Activated naive CD8-positive, alpha-beta T cell treated with anti-CD3 and anti-CD28 coated beads, Interleukin-2, amount 10 ng/mL, durations not matched to agents 7 days and 5 days (primary cell): ENCODE measurements around the gene STK32C. TPM values are rescaled to one million over a fixed set of nuclear protein-coding genes. Genes with fewer than 3 reads are reported as not detected.
"Not testable (repeated sequence)": the region's sequence is repeated elsewhere in the genome, so short reads cannot be mapped to it uniquely, and the experiment has no call there.

Experiments
- ATAC-seq: fragments of 150-1000 bp; cut with Tn5 transposase; one replicate; pipeline ENCODE4 v1.10.0; 2021; ENCODE audit warnings: low read depth, moderate library complexity
- POLR2A ChIA-PET: fragments of 350-600 bp; sonication (Branson Sonifier 250); formaldehyde crosslinking; loops from one replicate; lab custom pipeline; 2021; ENCODE audit warnings: antibody characterized with exemption; lab: Charles Lee
- DNase-seq: peaks from one replicate; pipeline ENCODE4 v3.0.0; 2021
- H3K27ac Mint-ChIP-seq: one replicate; pipeline ENCODE4 v1.8.0; 2022; ENCODE audit warnings: mild to moderate bottlenecking, mixed read lengths
- H3K27me3 Mint-ChIP-seq: one replicate; pipeline ENCODE4 v1.8.0; 2022; ENCODE audit warnings: mild to moderate bottlenecking, moderate library complexity, mixed read lengths
- H3K36me3 Mint-ChIP-seq: one replicate; pipeline ENCODE4 v1.8.0; 2021; ENCODE audit warnings: mild to moderate bottlenecking, mixed read lengths
- H3K4me1 Mint-ChIP-seq: one replicate; pipeline ENCODE4 v1.8.0; 2021; ENCODE audit warnings: mixed read lengths
- H3K4me3 Mint-ChIP-seq: one replicate; pipeline ENCODE4 v1.8.0; 2022; ENCODE audit warnings: mild to moderate bottlenecking, moderate library complexity, mixed read lengths
- H3K9me3 Mint-ChIP-seq: one replicate; pipeline ENCODE4 v1.8.0; 2021; ENCODE audit warnings: mixed read lengths
- total RNA-seq, 2 experiments: library from RNA; stranded (reverse); gene quantifications; one replicate each; pipeline ENCODE4 v1.2.3, GENCODE V29; 2021

Gene STK32C
- total RNA-seq, 2 experiments from 2014 or later: 12.5 TPM

GRCh38 chr10:132220061-132220460 is 87.7 kb downstream of the STK32C start:
- H3K27me3 Mint-ChIP-seq: no peaks in the 10 kb centered on the region
- peaks cover 1% of the 10 kb centered on the region for H3K4me1 Mint-ChIP-seq
- H3K4me3 Mint-ChIP-seq: no peak overlapping the region
- peaks cover 15% of the 10 kb centered on the region for H3K9me3 Mint-ChIP-seq
- no peak for DNase-seq
- H3K27ac Mint-ChIP-seq: no peak overlapping the region
- POLR2A ChIA-PET: no interaction called here
- H3K36me3 Mint-ChIP-seq: peaks cover 5% of the 10 kb centered on the region
- ATAC-seq: no peak

DNA sequence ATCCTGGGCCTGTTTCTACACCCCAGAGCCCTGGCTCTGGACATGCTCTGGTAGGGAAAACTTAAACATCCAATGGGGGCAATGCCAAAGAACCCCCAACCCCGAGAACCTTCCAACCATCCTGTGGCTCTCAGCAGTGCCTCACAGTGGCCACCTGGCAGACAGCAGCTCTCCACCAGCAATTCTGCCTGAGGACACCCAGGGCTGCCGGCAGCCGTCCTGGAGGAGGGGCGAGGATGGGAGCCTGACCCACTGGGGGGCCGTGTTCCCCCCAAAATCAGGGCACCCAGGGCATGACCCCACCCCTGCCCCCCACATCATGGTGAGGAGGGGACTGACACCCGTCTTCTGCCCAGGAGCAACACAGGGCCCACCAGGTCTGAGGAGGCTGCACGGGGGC is 88.3 kb downstream of the STK32C start:
- DNase-seq: no peak
- peaks cover 15% of the 10 kb centered on the region for H3K9me3 Mint-ChIP-seq
- H3K4me1 Mint-ChIP-seq: peaks cover 1% of the 10 kb centered on the region
- H3K27ac Mint-ChIP-seq: no peak overlapping the region
- no peaks in the 10 kb centered on the region for H3K27me3 Mint-ChIP-seq
- no peak overlapping the region for H3K4me3 Mint-ChIP-seq
- peaks cover 5% of the 10 kb centered on the region for H3K36me3 Mint-ChIP-seq
- no peak for ATAC-seq
- POLR2A ChIA-PET: no interaction called here

DNA sequence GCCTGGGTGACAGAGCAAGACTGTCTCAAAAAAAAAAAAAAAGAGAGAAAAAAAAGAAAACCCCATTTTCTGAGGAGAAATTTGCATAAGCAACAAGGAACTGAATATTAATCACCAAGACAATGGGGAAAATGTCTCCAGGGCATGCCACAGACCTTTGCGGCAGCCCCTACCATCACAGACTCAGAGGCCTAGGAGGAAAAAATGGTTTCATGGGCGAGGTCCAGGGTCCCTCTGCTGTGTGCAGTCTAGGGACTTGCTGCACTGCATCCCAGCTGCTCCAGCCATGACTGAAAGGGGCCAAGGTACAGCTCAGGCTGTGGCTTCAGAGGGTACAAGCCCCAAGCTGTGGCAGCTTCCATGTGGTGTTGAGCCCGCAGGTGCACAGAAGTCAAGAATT is 91.3 kb downstream of the STK32C start:
- H3K4me1 Mint-ChIP-seq, POLR2A ChIA-PET, DNase-seq, H3K4me3 Mint-ChIP-seq, ATAC-seq, H3K36me3 Mint-ChIP-seq, H3K27me3 Mint-ChIP-seq, H3K27ac Mint-ChIP-seq: not testable (repeated sequence)
- peaks cover 20% of the 10 kb centered on the region for H3K9me3 Mint-ChIP-seq

- H3K9me3 Mint-ChIP-seq: peaks cover 20% of the 10 kb centered on the region
- H3K27ac Mint-ChIP-seq: no peak overlapping the region
- H3K36me3 Mint-ChIP-seq: peaks cover 5% of the 10 kb centered on the region
- POLR2A ChIA-PET: no interaction called here
- DNase-seq: no peak
- H3K27me3 Mint-ChIP-seq: no peaks in the 10 kb centered on the region
- no peaks in the 10 kb centered on the region for H3K4me1 Mint-ChIP-seq
- H3K4me3 Mint-ChIP-seq: no peak overlapping the region
- ATAC-seq: no peak
These were observed 93.8 kb downstream of the STK32C start for GRCh38 chr10:132213917-132214316.

DNA sequence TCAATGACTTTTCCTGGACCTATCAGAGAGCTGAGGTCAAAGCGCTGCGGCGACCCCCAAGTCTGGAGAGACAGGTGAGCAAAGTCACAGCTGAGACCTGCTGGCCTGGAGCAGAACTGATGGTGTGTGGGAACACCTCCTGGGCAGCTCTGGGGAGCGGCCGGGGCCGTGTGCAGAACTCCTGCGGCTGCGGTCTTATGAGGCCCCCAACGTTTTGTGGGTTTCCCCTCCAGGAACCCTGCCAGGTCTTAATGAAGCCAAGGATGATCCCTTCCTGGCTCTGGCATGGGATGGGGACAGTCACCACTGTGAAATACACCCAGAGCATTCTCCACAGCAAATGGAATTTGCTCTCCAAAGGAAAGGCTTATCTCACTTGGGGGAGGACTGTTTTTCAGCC is 94.9 kb downstream of the STK32C start:
- H3K4me3 Mint-ChIP-seq: no peak overlapping the region

DNA sequence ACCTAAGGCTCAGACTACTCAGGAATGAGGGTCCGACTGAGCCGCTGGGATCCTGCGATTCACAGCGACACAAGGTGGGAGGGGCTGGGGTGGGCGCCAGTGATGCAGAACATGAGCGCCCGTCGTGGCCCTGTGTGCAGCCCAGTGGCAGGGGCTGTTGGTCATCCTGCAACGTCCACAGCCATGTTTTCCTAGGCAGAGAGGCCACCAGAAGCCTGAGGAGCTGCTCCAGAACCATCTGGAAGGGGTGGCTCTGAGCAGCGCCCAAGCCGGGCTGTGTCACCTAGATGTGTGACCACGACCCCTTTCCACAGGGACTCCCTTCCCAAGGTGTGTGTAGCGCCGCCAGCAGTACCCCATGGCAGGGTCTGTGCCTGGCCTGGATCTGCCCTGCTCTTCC is 96.5 kb downstream of the STK32C start:
- H3K36me3 Mint-ChIP-seq: peaks cover 2% of the 10 kb centered on the region
- H3K4me3 Mint-ChIP-seq: no peak overlapping the region
- DNase-seq: no peak
- H3K9me3 Mint-ChIP-seq: peaks cover 11% of the 10 kb centered on the region
- H3K27ac Mint-ChIP-seq: no peak overlapping the region
- no peak for ATAC-seq
- no peaks in the 10 kb centered on the region for H3K27me3 Mint-ChIP-seq
- POLR2A ChIA-PET: no interaction called here
- H3K4me1 Mint-ChIP-seq: no peaks in the 10 kb centered on the region

More for the DNA sequence above, 94.9 kb downstream of the STK32C start:
- Mint-ChIP-seq H3K27ac (no peak overlapping the region), H3K4me1 (no peaks in the 10 kb centered on the region), H3K9me3 (peaks cover 17% of the 10 kb centered on the region), H3K27me3 (no peaks in the 10 kb centered on the region), H3K36me3 (peaks cover 5% of the 10 kb centered on the region)
- DNase-seq (no peak), ATAC-seq (no peak)
- POLR2A ChIA-PET: no interaction called here

DNA sequence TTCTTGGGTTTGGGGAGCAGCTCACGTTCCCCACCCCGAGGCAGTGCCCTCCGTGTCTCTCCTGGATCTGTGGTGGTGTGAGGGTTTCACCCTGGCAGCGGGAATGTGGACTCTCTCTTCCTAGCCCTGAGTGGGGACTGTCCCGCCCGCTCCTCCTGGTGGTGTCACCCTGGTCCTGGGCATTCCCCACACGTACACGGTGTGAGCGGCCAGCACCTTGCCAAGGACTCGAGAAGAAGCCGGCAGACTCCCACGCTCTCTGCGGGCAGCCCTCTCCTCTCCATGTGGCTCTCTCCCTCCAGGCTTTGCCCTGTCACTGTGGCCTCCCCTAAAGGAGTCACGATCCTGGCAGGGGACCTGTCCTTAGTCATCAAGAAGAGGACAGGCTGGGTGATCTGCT is 97.0 kb downstream of the STK32C start:
- H3K4me3 Mint-ChIP-seq: no peak overlapping the region
- DNase-seq: no peak
- no peak overlapping the region for H3K27ac Mint-ChIP-seq
- H3K27me3 Mint-ChIP-seq: no peaks in the 10 kb centered on the region
- ATAC-seq: no peak
- POLR2A ChIA-PET: no interaction called here
- no peaks in the 10 kb centered on the region for H3K4me1 Mint-ChIP-seq
- H3K9me3 Mint-ChIP-seq: peaks cover 11% of the 10 kb centered on the region
- H3K36me3 Mint-ChIP-seq: peaks cover 2% of the 10 kb centered on the region

GRCh38 chr10:132209978-132210530 is 97.7 kb downstream of the STK32C start:
- ATAC-seq (no peak), DNase-seq (no peak)
- H3K9me3 Mint-ChIP-seq: peaks cover 5% of the 10 kb centered on the region
- H3K4me1 Mint-ChIP-seq: no peaks in the 10 kb centered on the region
- no peak overlapping the region for H3K27ac Mint-ChIP-seq
- H3K4me3 Mint-ChIP-seq: no peak overlapping the region
- H3K36me3 Mint-ChIP-seq: no peaks in the 10 kb centered on the region
- POLR2A ChIA-PET: no interaction called here
- no peaks in the 10 kb centered on the region for H3K27me3 Mint-ChIP-seq

DNA sequence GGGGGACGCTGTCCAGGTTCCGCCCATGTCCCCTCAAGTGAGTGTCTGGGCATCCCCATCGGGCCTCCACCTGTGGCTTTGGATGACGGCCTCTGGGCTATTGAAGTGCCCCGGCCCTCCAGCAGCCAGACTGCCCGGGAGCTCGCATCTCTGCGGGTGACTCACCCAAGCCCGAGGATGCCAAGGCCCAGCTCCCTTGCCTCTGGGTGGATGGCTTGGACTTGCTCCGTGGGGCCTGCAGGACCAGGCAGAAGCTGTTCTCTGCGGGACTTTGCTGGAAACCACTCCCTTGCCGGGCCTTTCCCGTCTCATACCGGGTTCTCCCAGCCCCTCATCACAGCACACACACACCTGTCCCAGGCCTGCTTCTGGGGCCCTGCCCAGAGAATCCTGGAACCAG is 98.6 kb downstream of the STK32C start:
- ATAC-seq: no peak
- Mint-ChIP-seq H3K4me3 (no peak overlapping the region), H3K27ac (no peak overlapping the region), H3K4me1 (no peaks in the 10 kb centered on the region), H3K36me3 (no peaks in the 10 kb centered on the region), H3K9me3 (peaks cover 5% of the 10 kb centered on the region), H3K27me3 (no peaks in the 10 kb centered on the region)
- POLR2A ChIA-PET: no interaction called here
- DNase-seq: no peak

GRCh38 chr10:132208462-132209050 is 99.2 kb downstream of the STK32C start:
- POLR2A ChIA-PET: no interaction called here
- no peak for ATAC-seq
- no peak overlapping the region for H3K27ac Mint-ChIP-seq

GRCh38 chr10:132207536-132208461 is 100.0 kb downstream of the STK32C start:
- POLR2A ChIA-PET: no interaction called here
- Mint-ChIP-seq H3K4me3 (no peak overlapping the region), H3K27me3 (no peaks in the 10 kb centered on the region), H3K36me3 (no peaks in the 10 kb centered on the region), H3K9me3 (no peaks in the 10 kb centered on the region), H3K27ac (no peak overlapping the region), H3K4me1 (no peaks in the 10 kb centered on the region)
- ATAC-seq (no peak), DNase-seq (no peak)

More at GRCh38 chr10:132208462-132209050, 99.2 kb downstream of the STK32C start:
- Mint-ChIP-seq H3K9me3 (peaks cover 2% of the 10 kb centered on the region), H3K4me1 (no peaks in the 10 kb centered on the region), H3K4me3 (no peak overlapping the region), H3K27me3 (no peaks in the 10 kb centered on the region), H3K36me3 (no peaks in the 10 kb centered on the region)
- DNase-seq: no peak

GRCh38 chr10:132206806-132207535 is 100.8 kb downstream of the STK32C start:
- H3K27me3 Mint-ChIP-seq: no peaks in the 10 kb centered on the region
- H3K36me3 Mint-ChIP-seq: no peaks in the 10 kb centered on the region
- no peak overlapping the region for H3K27ac Mint-ChIP-seq
- no peak for DNase-seq
- no peaks in the 10 kb centered on the region for H3K4me1 Mint-ChIP-seq
- H3K9me3 Mint-ChIP-seq: no peaks in the 10 kb centered on the region
- POLR2A ChIA-PET: no interaction called here
- no peak for ATAC-seq
- no peak overlapping the region for H3K4me3 Mint-ChIP-seq

- Mint-ChIP-seq H3K36me3 (no peaks in the 10 kb centered on the region), H3K4me3 (no peak overlapping the region), H3K27ac (no peak overlapping the region), H3K9me3 (no peaks in the 10 kb centered on the region), H3K27me3 (no peaks in the 10 kb centered on the region), H3K4me1 (no peaks in the 10 kb centered on the region)
- POLR2A ChIA-PET: no interaction called here
- DNase-seq (no peak), ATAC-seq (no peak)
These were observed 101.4 kb downstream of the STK32C start for GRCh38 chr10:132206377-132206745.
